ENCODE data around the gene CYP4F22. TPM values are rescaled to one million over a fixed set of nuclear protein-coding genes. Genes with fewer than 3 reads are reported as not detected.

Gene CYP4F22
- total and polyA plus RNA-seq, 4 donors = 0.07 to 0.18 TPM; not detected in 2

GRCh38 chr19:15475169-15475568 lies 33.2 kb upstream of the CYP4F22 start:
- TF ChIP-seq, protein P1, sequence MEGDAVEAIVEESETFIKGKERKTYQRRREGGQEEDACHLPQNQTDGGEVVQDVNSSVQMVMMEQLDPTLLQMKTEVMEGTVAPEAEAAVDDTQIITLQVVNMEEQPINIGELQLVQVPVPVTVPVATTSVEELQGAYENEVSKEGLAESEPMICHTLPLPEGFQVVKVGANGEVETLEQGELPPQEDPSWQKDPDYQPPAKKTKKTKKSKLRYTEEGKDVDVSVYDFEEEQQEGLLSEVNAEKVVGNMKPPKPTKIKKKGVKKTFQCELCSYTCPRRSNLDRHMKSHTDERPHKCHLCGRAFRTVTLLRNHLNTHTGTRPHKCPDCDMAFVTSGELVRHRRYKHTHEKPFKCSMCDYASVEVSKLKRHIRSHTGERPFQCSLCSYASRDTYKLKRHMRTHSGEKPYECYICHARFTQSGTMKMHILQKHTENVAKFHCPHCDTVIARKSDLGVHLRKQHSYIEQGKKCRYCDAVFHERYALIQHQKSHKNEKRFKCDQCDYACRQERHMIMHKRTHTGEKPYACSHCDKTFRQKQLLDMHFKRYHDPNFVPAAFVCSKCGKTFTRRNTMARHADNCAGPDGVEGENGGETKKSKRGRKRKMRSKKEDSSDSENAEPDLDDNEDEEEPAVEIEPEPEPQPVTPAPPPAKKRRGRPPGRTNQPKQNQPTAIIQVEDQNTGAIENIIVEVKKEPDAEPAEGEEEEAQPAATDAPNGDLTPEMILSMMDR (IDR thresholded peaks at IDR 0.05; ENCODE audit: control extremely low read depth, extremely low read depth) = no peak
- ATAC-seq (ENCODE audit: insufficient read depth, low FRiP score) = no peak
- Histone ChIP-seq H3K9ac (ENCODE audit: insufficient read depth in 1 of 2, low read length in 2 of 2) (no peak overlapping the region), H3K9me3 (ENCODE audit: control insufficient read depth in 4 of 4, insufficient read depth in 3 of 4, low read length in 3 of 4) (peaks cover 0 to 11% (median 0%) of the 10 kb centered on the region in 4 donors), H3K4me1 (ENCODE audit: control insufficient read depth in 5 of 5, insufficient read depth in 5 of 5, low read length in 5 of 5) (no peaks in the 10 kb centered on the region), H3K36me3 (ENCODE audit: control insufficient read depth in 4 of 4, insufficient read depth in 4 of 4, low read length in 4 of 4) (no peaks in the 10 kb centered on the region), H3K4me3 (no peak overlapping the region), H3K27ac (ENCODE audit: low read depth in 1 of 2, low read length in 1 of 2) (no peak overlapping the region), H3K27me3 (ENCODE audit: control insufficient read depth in 3 of 3, insufficient read depth in 3 of 3, low read length in 2 of 3) (peaks cover 3 to 8% (median 4%) of the 10 kb centered on the region in 3 donors)
- WGBS, 2 donors = 80 to 90% methylated on average over 4 of the region's 4 CpGs
- no peak for DNase-seq

GRCh38 chr19:15475611-15476010 lies 32.7 kb upstream of the CYP4F22 start:
- TF ChIP-seq, protein P1 (IDR thresholded peaks at IDR 0.05; ENCODE audit: control extremely low read depth, extremely low read depth) = no peak
- peaks cover 0 to 11% (median 0%) of the 10 kb centered on the region in 4 donors for H3K9me3 ChIP-seq (ENCODE audit: control insufficient read depth in 4 of 4, insufficient read depth in 3 of 4, low read length in 3 of 4)
- H3K9ac ChIP-seq (ENCODE audit: insufficient read depth in 1 of 2, low read length in 2 of 2) = no peak overlapping the region
- no peaks in the 10 kb centered on the region for H3K36me3 ChIP-seq (ENCODE audit: control insufficient read depth in 4 of 4, insufficient read depth in 4 of 4, low read length in 4 of 4)
- peaks cover 3 to 6% (median 4%) of the 10 kb centered on the region in 3 donors for H3K27me3 ChIP-seq (ENCODE audit: control insufficient read depth in 3 of 3, insufficient read depth in 3 of 3, low read length in 2 of 3)
- H3K4me1 ChIP-seq (ENCODE audit: control insufficient read depth in 5 of 5, insufficient read depth in 5 of 5, low read length in 5 of 5) = no peaks in the 10 kb centered on the region
- DNase-seq = no peak
- WGBS, 2 donors = 96 to 97% methylated on average over 10 of the region's 10 CpGs
- H3K27ac ChIP-seq (ENCODE audit: low read depth in 1 of 2, low read length in 1 of 2) = no peak overlapping the region
- ATAC-seq (ENCODE audit: insufficient read depth, low FRiP score) = no peak
- H3K4me3 ChIP-seq = no peak overlapping the region

DNA sequence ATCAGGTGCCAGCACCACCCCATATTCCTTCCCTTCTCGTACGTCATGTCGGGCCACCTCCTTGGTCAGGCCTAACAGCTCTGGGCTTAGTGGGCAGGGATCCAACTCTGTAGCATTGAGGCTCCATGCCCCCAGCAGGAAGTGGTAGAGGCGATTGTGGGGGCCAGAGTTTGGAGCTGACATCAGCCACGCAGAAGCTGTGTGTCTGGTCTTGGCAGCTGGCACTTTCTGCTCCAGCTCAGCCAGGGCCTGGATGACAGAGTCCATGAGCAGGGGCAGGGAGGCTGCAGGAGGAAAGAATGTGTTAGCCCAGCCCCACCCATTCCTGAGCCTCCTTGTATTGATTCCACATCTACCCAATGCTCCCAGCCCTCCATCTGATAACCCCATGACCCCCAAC lies 32.0 kb upstream of the CYP4F22 start:
- ATAC-seq (ENCODE audit: insufficient read depth, low FRiP score) = no peak
- peaks cover 0 to 4% (median 3%) of the 10 kb centered on the region in 3 donors for H3K27me3 ChIP-seq (ENCODE audit: control insufficient read depth in 3 of 3, insufficient read depth in 3 of 3, low read length in 2 of 3)
- no peaks in the 10 kb centered on the region for H3K4me1 ChIP-seq (ENCODE audit: control insufficient read depth in 5 of 5, insufficient read depth in 5 of 5, low read length in 5 of 5)
- H3K9me3 ChIP-seq (ENCODE audit: control insufficient read depth in 4 of 4, insufficient read depth in 3 of 4, low read length in 3 of 4) = peaks cover 0 to 11% (median 0%) of the 10 kb centered on the region in 4 donors
- TF ChIP-seq, protein P1 (IDR thresholded peaks at IDR 0.05; ENCODE audit: control extremely low read depth, extremely low read depth) = no peak
- H3K36me3 ChIP-seq (ENCODE audit: control insufficient read depth in 4 of 4, insufficient read depth in 4 of 4, low read length in 4 of 4) = no peaks in the 10 kb centered on the region
- no peak for DNase-seq
- 36 to 53% methylated on average over 5 of the region's 5 CpGs for WGBS, 2 donors
- H3K4me3 ChIP-seq = no peak overlapping the region
- H3K9ac ChIP-seq (ENCODE audit: insufficient read depth in 1 of 2, low read length in 2 of 2) = no peak overlapping the region
- no peak overlapping the region for H3K27ac ChIP-seq (ENCODE audit: low read depth in 1 of 2, low read length in 1 of 2)
